Stomach smooth muscle (tissue), 2 donors: ENCODE results near the gene SIN3B.

Source experiments
- H3K27ac ChIP-seq: one replicate; pipeline ENCODE4 v1.7.0; 2013; ENCODE audit warnings: mild to moderate bottlenecking, low read length, inconsistent platforms
- H3K27me3 ChIP-seq, 2 donors: one replicate each; pipeline ENCODE4 v1.7.0; 2013; ENCODE audit warnings: low read length in 2 of 2; ENCODE audit not compliant: insufficient read depth in 2 of 2, control insufficient read depth in 1 of 2
- H3K36me3 ChIP-seq, 2 donors: one replicate each; pipeline ENCODE4 v1.7.0; 2013; ENCODE audit warnings: low read length in 2 of 2; ENCODE audit not compliant: control insufficient read depth in 2 of 2, insufficient read depth in 2 of 2
- H3K4me1 ChIP-seq: one replicate; pipeline ENCODE4 v1.7.0; 2013; ENCODE audit warnings: low read length; ENCODE audit not compliant: control insufficient read depth, insufficient read depth
- H3K4me3 ChIP-seq, 2 donors: one replicate each; pipeline ENCODE4 v1.7.0; 2013; ENCODE audit warnings: low read length in 2 of 2
- H3K9ac ChIP-seq, 2 donors: one replicate each; pipeline ENCODE4 v1.7.0; 2013; ENCODE audit warnings: low read length in 2 of 2, mild to moderate bottlenecking in 1 of 2
- H3K9me3 ChIP-seq, 2 donors: one replicate each; pipeline ENCODE4 v1.7.0; 2013; ENCODE audit warnings: low read length in 2 of 2; ENCODE audit not compliant: control insufficient read depth in 2 of 2
- donor health status: healthy.
- donor health status: Pancreatic carcinoma.

Gene SIN3B

GRCh38 chr19:16889883-16890460 is 60.8 kb downstream of the SIN3B start:
- Histone ChIP-seq H3K36me3 (no peaks in the 10 kb centered on the region), H3K4me1 (peaks cover 11% of the 10 kb centered on the region), H3K4me3 (no peak overlapping the region), H3K27ac (no peak overlapping the region), H3K27me3 (peaks cover 8 to 21% of the 10 kb centered on the region in 2 donors), H3K9ac (no peak overlapping the region), H3K9me3 (no peaks in the 10 kb centered on the region)

DNA sequence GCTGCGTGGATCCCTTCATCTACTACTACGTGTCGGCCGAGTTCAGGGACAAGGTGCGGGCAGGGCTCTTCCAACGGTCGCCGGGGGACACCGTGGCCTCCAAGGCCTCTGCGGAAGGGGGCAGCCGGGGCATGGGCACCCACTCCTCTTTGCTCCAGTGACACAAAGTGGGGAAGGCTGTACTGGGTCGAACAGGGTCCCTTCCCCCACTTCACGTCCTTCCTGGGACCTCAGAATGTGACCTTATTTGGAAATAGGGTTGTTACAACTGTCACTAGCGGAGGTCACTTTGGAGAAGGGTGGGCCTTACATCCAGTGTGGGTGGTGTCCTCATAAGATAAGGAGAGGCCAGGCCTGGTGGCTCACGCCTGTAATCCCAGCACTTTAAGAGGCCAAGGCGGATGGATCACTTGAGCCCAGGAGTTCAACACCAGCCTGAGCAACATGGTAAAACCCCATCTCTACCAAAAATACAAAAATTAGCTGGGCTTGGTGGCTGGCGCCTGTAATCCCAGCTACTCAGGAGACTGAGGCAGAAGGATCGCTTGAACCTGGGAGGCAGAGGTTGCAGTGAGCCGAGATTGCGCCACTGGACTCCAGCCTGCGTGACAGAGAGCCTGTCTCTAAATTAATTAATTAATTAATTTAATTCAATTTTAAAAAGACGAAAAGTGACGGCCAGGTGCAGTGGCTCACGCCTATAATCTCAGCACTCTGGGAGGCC is 61.4 kb downstream of the SIN3B start:
- Histone ChIP-seq H3K4me1 (peaks cover 11% of the 10 kb centered on the region), H3K27ac (no peak overlapping the region), H3K9me3 (no peaks in the 10 kb centered on the region), H3K4me3 (no peak overlapping the region), H3K9ac (no peak overlapping the region), H3K27me3 (peaks cover 8 to 25% of the 10 kb centered on the region in 2 donors), H3K36me3 (no peaks in the 10 kb centered on the region)

DNA sequence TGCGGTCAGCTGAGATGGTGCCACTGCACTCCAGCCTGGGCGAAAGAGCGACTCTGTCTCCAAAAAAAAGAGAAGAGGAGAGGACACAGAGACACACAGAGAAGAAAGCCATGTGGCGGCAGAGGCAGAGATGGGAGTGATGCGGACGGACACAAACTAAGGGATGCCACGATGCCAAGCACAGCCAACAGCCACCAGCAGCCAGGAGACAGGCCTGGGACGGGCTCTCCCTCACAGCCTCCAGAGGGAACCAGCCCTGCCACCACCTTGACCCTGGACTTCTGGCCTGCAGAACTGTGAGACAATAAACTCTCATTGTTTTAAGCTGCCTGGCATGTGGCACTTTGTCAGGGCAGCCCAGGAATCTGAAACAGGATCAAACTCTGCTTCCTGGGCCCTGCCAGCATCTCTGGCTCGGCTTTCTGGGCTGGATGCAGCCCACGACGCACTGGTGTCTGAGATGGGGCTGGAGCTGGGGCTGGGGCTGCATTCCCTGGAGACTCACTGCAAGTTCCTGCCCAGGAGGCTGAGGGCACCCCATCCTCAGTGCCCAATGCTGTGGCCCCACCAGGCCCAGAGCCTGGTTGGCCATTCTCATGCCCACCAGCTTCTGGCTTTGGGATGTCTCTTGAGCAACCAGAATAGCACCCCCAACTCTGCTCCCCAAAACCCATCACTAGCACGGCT is 62.6 kb downstream of the SIN3B start:
- H3K9ac ChIP-seq, result no peak overlapping the region
- no peak overlapping the region for H3K27ac ChIP-seq
- peaks cover 8 to 30% of the 10 kb centered on the region in 2 donors for H3K27me3 ChIP-seq
- no peaks in the 10 kb centered on the region for H3K9me3 ChIP-seq
- no peak overlapping the region for H3K4me3 ChIP-seq
- H3K36me3 ChIP-seq, result no peaks in the 10 kb centered on the region
- H3K4me1 ChIP-seq, result peaks cover 18% of the 10 kb centered on the region

GRCh38 chr19:16892436-16892835 is 63.2 kb downstream of the SIN3B start:
- no peak overlapping the region for H3K27ac ChIP-seq
- H3K4me1 ChIP-seq, result peaks cover 17% of the 10 kb centered on the region
- H3K27me3 ChIP-seq, result peaks cover 8 to 31% of the 10 kb centered on the region in 2 donors
- no peaks in the 10 kb centered on the region for H3K9me3 ChIP-seq
- no peak overlapping the region for H3K9ac ChIP-seq
- H3K36me3 ChIP-seq, result no peaks in the 10 kb centered on the region
- H3K4me3 ChIP-seq, result no peak overlapping the region

DNA sequence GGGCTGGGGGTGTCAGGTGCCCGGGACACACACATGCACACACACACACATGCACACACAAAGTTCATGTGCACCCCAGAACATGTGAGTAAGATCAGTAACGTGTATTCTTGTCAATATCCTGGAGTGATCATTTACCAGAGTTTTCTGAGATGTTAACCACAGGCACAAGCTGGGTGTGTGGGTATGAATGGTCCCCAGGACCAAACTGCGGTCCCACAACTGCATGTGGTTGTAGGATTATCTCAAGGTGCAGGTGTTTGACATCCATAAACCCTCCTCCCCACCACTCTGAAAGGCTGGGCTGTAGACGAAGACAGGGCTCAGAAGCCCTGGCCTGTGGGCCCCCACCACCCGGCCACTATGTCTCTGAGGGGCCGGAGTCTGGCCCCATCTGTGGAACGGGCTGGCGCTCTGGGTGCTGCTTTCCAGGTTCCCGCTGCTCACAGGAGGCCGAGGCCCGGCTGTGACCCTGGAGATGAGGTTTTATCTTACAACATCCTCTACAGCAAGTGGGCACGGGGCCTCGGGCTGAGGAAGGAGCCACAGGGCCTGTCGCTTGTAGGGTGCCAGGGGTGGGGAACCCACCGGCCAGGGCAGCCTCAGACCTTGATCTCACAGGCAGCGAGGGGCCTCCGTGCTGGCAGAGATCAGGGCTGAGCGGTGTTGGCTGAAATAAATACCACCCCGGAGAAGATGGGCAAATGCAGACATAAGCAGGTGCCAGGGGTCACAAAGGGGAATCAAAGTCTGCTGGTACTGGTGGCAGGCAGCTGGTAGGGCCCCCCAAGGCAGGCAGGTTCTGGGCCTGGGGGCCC is 63.9 kb downstream of the SIN3B start:
- no peak overlapping the region for H3K4me3 ChIP-seq
- H3K9ac ChIP-seq, result no peak overlapping the region
- no peak overlapping the region for H3K27ac ChIP-seq
- no peaks in the 10 kb centered on the region for H3K36me3 ChIP-seq
- H3K4me1 ChIP-seq, result peaks cover 21% of the 10 kb centered on the region
- H3K9me3 ChIP-seq, result no peaks in the 10 kb centered on the region
- peaks cover 5 to 31% of the 10 kb centered on the region in 2 donors for H3K27me3 ChIP-seq

GRCh38 chr19:16893686-16893989 is 64.4 kb downstream of the SIN3B start:
- H3K4me1 ChIP-seq, result peaks cover 21% of the 10 kb centered on the region
- H3K9ac ChIP-seq, result no peak overlapping the region
- no peaks in the 10 kb centered on the region for H3K9me3 ChIP-seq
- peaks cover 4 to 29% of the 10 kb centered on the region in 2 donors for H3K27me3 ChIP-seq
- no peaks in the 10 kb centered on the region for H3K36me3 ChIP-seq
- no peak overlapping the region for H3K4me3 ChIP-seq
- no peak overlapping the region for H3K27ac ChIP-seq

GRCh38 chr19:16894080-16894479 is 64.9 kb downstream of the SIN3B start:
- H3K36me3 ChIP-seq, result no peaks in the 10 kb centered on the region
- H3K4me1 ChIP-seq, result peaks cover 17% of the 10 kb centered on the region
- peaks cover 0 to 26% of the 10 kb centered on the region in 2 donors for H3K27me3 ChIP-seq
- no peak overlapping the region for H3K9ac ChIP-seq
- H3K4me3 ChIP-seq, result no peak overlapping the region
- H3K27ac ChIP-seq, result no peak overlapping the region
- no peaks in the 10 kb centered on the region for H3K9me3 ChIP-seq

DNA sequence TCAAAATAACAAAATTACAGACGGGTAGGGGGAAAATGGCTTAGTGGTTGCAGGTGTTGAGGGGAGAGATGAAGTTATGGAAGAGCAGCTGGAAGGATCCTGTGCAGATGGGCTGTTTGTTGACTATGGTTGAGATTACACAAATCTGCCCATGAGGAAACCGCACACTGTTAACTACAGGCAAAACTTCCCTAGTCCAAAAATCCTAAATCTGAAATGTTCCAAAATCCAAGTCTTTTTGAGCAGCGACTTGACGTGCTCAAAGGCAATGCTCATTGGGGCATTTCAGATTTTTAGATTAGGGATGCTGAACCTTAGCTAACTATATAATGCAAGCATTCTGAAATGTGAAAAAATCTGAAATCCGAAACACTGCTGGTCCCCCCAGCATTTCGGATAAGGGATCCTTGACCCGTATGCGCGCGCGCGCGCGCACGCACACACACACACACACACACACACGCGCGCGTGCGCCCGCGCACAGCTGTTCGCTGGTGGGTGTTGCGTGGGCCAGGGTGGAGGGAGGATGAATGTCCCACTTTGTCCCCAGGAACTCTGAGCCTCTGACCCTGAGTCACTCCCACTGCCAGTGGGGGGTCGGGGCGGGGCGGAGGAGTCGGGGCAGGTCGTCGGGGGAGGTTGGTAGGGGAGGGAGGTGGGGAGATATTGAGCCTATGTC is 66.4 kb downstream of the SIN3B start:
- Histone ChIP-seq H3K4me1 (peaks cover 13% of the 10 kb centered on the region), H3K27ac (no peak overlapping the region), H3K4me3 (peak overlapping the region in 1 of 2 donors; percentile 64), H3K36me3 (no peaks in the 10 kb centered on the region), H3K9ac (no peak overlapping the region), H3K27me3 (peaks cover 0 to 21% of the 10 kb centered on the region in 2 donors), H3K9me3 (no peaks in the 10 kb centered on the region)

- no peak overlapping the region for H3K9ac ChIP-seq
- H3K27ac ChIP-seq, result no peak overlapping the region
Observed at GRCh38 chr19:16896146-16897028, 67.2 kb downstream of the SIN3B start.

More at GRCh38 chr19:16896146-16897028, 67.2 kb downstream of the SIN3B start:
- Histone ChIP-seq H3K4me1 (peaks cover 13% of the 10 kb centered on the region), H3K9me3 (no peaks in the 10 kb centered on the region), H3K27me3 (peaks cover 0 to 21% of the 10 kb centered on the region in 2 donors), H3K4me3 (peak overlapping the region; percentile 49 to 64), H3K36me3 (no peaks in the 10 kb centered on the region)
